ENCODE measurements around the gene POTEI. TPM values are rescaled to one million over a fixed set of nuclear protein-coding genes. Genes with fewer than 3 reads are reported as not detected.
"Not testable (repeated sequence)": the region's sequence is repeated elsewhere in the genome, so short reads cannot be mapped to it uniquely, and the experiment has no call there.

POTEI gene
- total RNA-seq, result not detected

- H3K9me3 ChIP-seq; H3K27ac ChIP-seq; intact Hi-C loops (cut with DNase I); DNase-seq (ENCODE audit: extremely low spot score in 2 of 2); H3K36me3 ChIP-seq; H3K4me3 ChIP-seq; H3K27me3 ChIP-seq; H3K4me1 ChIP-seq: not testable (repeated sequence)
Observed at GRCh38 chr2:130509228-130509627, at the start of gene POTEI. TSS of gene POTEI (minus strand) at chr2:130509328. CDS start at chr2:130509235, 93 bp downstream.

- H3K27me3 ChIP-seq; H3K36me3 ChIP-seq; H3K4me1 ChIP-seq; H3K4me3 ChIP-seq; H3K27ac ChIP-seq; intact Hi-C loops (cut with DNase I); DNase-seq (ENCODE audit: extremely low spot score in 2 of 2); H3K9me3 ChIP-seq: not testable (repeated sequence)
Observed at GRCh38 chr2:130556441-130556840, 47.3 kb upstream of the POTEI start.

- H3K27ac ChIP-seq; DNase-seq (ENCODE audit: extremely low spot score in 2 of 2); H3K4me1 ChIP-seq; H3K36me3 ChIP-seq; H3K4me3 ChIP-seq; H3K27me3 ChIP-seq; intact Hi-C loops (cut with DNase I); H3K9me3 ChIP-seq: not testable (repeated sequence)
Observed at GRCh38 chr2:130554178-130554577, 45.0 kb upstream of the POTEI start.

- H3K4me1 ChIP-seq; H3K4me3 ChIP-seq; H3K36me3 ChIP-seq; H3K27me3 ChIP-seq; H3K27ac ChIP-seq; DNase-seq (ENCODE audit: extremely low spot score in 2 of 2); H3K9me3 ChIP-seq; intact Hi-C loops (cut with DNase I): not testable (repeated sequence)
Observed at GRCh38 chr2:130549475-130549874, 40.3 kb upstream of the POTEI start.

GRCh38 chr2:130548418-130548817 lies 39.3 kb upstream of the POTEI start:
- H3K4me1 ChIP-seq; H3K36me3 ChIP-seq; H3K27ac ChIP-seq; DNase-seq (ENCODE audit: extremely low spot score in 2 of 2); intact Hi-C loops (cut with DNase I); H3K4me3 ChIP-seq; H3K27me3 ChIP-seq; H3K9me3 ChIP-seq: not testable (repeated sequence)

GRCh38 chr2:130544978-130545377 lies 35.9 kb upstream of the POTEI start:
- intact Hi-C loops (cut with DNase I); DNase-seq (ENCODE audit: extremely low spot score in 2 of 2): not testable (repeated sequence)

GRCh38 chr2:130543785-130544528 lies 34.8 kb upstream of the POTEI start:
- intact Hi-C loops (cut with DNase I); H3K4me3 ChIP-seq; DNase-seq (ENCODE audit: extremely low spot score in 2 of 2); H3K27ac ChIP-seq; H3K4me1 ChIP-seq; H3K27me3 ChIP-seq; H3K36me3 ChIP-seq; H3K9me3 ChIP-seq: not testable (repeated sequence)

More at GRCh38 chr2:130544978-130545377, 35.9 kb upstream of the POTEI start:
- H3K4me1 ChIP-seq, H3K27me3 ChIP-seq, H3K4me3 ChIP-seq, H3K36me3 ChIP-seq, H3K27ac ChIP-seq, H3K9me3 ChIP-seq: not testable (repeated sequence)

GRCh38 chr2:130542789-130543188 lies 33.7 kb upstream of the POTEI start:
- DNase-seq (ENCODE audit: extremely low spot score in 2 of 2); H3K36me3 ChIP-seq; H3K9me3 ChIP-seq; intact Hi-C loops (cut with DNase I); H3K27ac ChIP-seq; H3K27me3 ChIP-seq; H3K4me1 ChIP-seq; H3K4me3 ChIP-seq: not testable (repeated sequence)

- H3K27ac ChIP-seq; DNase-seq (ENCODE audit: extremely low spot score in 2 of 2); H3K9me3 ChIP-seq; H3K27me3 ChIP-seq; intact Hi-C loops (cut with DNase I); H3K4me3 ChIP-seq; H3K36me3 ChIP-seq; H3K4me1 ChIP-seq: not testable (repeated sequence)
Observed at GRCh38 chr2:130538271-130538670, 29.1 kb upstream of the POTEI start.

- H3K4me3 ChIP-seq; intact Hi-C loops (cut with DNase I); H3K27ac ChIP-seq; H3K9me3 ChIP-seq; H3K4me1 ChIP-seq; H3K27me3 ChIP-seq; DNase-seq (ENCODE audit: extremely low spot score in 2 of 2); H3K36me3 ChIP-seq: not testable (repeated sequence)
Observed at GRCh38 chr2:130536654-130537053, 27.5 kb upstream of the POTEI start.

- intact Hi-C loops (cut with DNase I); H3K27me3 ChIP-seq: not testable (repeated sequence)
Observed at GRCh38 chr2:130531672-130532071, 22.5 kb upstream of the POTEI start.

GRCh38 chr2:130531225-130531624 lies 22.1 kb upstream of the POTEI start:
- H3K4me1 ChIP-seq; DNase-seq (ENCODE audit: extremely low spot score in 2 of 2); intact Hi-C loops (cut with DNase I); H3K4me3 ChIP-seq; H3K27ac ChIP-seq; H3K9me3 ChIP-seq; H3K27me3 ChIP-seq; H3K36me3 ChIP-seq: not testable (repeated sequence)

More at GRCh38 chr2:130531672-130532071, 22.5 kb upstream of the POTEI start:
- not testable (repeated sequence) for H3K4me3 ChIP-seq; H3K4me1 ChIP-seq; H3K36me3 ChIP-seq; H3K9me3 ChIP-seq; DNase-seq (ENCODE audit: extremely low spot score in 2 of 2); H3K27ac ChIP-seq

- H3K27ac ChIP-seq; H3K4me1 ChIP-seq; DNase-seq (ENCODE audit: extremely low spot score in 2 of 2); H3K27me3 ChIP-seq; H3K36me3 ChIP-seq; H3K4me3 ChIP-seq; intact Hi-C loops (cut with DNase I); H3K9me3 ChIP-seq: not testable (repeated sequence)
Observed at GRCh38 chr2:130530212-130530611, 21.1 kb upstream of the POTEI start.

- intact Hi-C loops (cut with DNase I); H3K9me3 ChIP-seq; H3K4me1 ChIP-seq; H3K4me3 ChIP-seq; H3K36me3 ChIP-seq; H3K27ac ChIP-seq; DNase-seq (ENCODE audit: extremely low spot score in 2 of 2); H3K27me3 ChIP-seq: not testable (repeated sequence)
Observed at GRCh38 chr2:130529545-130529944, 20.4 kb upstream of the POTEI start.

All from vagina (tissue), 2 donors.